Measurements from ENCODE around the gene ZFAND2B. TPM values are rescaled to one million over a fixed set of nuclear protein-coding genes. Genes with fewer than 3 reads are reported as not detected.

Gene ZFAND2B
- polyA plus RNA-seq, 1 donor from 2014 or later, result 73.6 TPM

DNA sequence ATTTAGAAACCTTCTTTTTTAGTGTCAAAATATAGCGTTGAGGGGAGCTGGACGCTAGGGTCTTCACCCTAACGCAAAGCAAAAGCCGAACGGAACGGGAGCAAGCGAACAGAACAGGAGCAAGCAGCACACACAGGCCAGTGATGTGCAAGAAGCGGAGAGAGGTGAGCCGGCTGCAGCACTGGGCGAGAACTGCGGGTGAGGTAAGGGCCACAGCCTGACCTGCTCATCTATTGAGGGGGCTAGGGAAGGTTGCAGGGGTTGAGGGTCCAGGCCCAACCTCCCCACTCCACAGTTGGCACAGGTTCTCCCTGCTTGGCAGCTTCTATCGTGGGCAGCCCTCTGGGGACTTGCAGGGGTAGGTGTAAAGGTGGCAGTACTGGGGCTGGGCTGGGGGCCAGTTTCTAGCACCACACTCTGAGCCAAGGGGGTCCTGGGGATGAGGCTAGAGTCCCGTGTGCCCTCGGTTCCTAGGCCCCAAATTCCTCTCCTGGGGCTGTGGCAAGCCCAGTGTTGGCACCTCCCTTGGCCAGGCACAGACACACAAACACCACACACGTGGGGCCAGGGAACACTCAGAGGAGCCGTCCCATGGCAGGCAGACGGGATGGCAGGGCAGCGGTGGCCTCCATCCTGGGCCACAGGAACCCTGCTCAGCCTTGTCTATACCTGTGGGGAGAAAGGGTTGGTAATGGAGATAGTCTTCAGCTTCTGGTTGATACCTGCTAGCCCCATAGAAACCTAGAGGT, 13.4 kb downstream of the ZFAND2B start:
- Histone ChIP-seq H3K27ac (ENCODE audit: low read length) (no peak overlapping the region), H3K9me2 (ENCODE audit: insufficient read depth, low read length) (no peaks in the 10 kb centered on the region), H3K9me3 (ENCODE audit: low read length) (no peaks in the 10 kb centered on the region), H3K9ac (ENCODE audit: low read length) (no peak overlapping the region), H3K27me3 (ENCODE audit: insufficient read depth, low read depth, low read length) (no peaks in the 10 kb centered on the region), H3K4me2 (ENCODE audit: low read length) (no peak overlapping the region), H3K4me3 (ENCODE audit: low read length) (no peak overlapping the region), H3K79me2 (replicated peaks; ENCODE audit: insufficient read depth, low read length) (no peaks in the 10 kb centered on the region), H3K36me3 (ENCODE audit: insufficient read depth, low read length) (no peaks in the 10 kb centered on the region), H3F3A (ENCODE audit: insufficient read depth, low read length, poor library complexity, severe bottlenecking) (no peaks in the 10 kb centered on the region), H2AFZ (ENCODE audit: low read depth, low read length) (no peak overlapping the region), H4K20me1 (ENCODE audit: insufficient read depth) (no peaks in the 10 kb centered on the region)
- TF ChIP-seq EP300 (conservative IDR thresholded peaks at IDR 0.05; ENCODE audit: poor library complexity, severe bottlenecking) (no peak), RAD21 (conservative IDR thresholded peaks at IDR 0.05) (no peak), TAF1 (IDR thresholded peaks at IDR 0.05; ENCODE audit: low read depth) (no peak), MXI1 (conservative IDR thresholded peaks at IDR 0.05; ENCODE audit: poor library complexity, severe bottlenecking) (no peak), EZH2 (IDR thresholded peaks at IDR 0.05; ENCODE audit: borderline replicate concordance, insufficient read depth, low read length, poor library complexity, severe bottlenecking) (no peak)
- TF ChIP-seq, protein P1, sequence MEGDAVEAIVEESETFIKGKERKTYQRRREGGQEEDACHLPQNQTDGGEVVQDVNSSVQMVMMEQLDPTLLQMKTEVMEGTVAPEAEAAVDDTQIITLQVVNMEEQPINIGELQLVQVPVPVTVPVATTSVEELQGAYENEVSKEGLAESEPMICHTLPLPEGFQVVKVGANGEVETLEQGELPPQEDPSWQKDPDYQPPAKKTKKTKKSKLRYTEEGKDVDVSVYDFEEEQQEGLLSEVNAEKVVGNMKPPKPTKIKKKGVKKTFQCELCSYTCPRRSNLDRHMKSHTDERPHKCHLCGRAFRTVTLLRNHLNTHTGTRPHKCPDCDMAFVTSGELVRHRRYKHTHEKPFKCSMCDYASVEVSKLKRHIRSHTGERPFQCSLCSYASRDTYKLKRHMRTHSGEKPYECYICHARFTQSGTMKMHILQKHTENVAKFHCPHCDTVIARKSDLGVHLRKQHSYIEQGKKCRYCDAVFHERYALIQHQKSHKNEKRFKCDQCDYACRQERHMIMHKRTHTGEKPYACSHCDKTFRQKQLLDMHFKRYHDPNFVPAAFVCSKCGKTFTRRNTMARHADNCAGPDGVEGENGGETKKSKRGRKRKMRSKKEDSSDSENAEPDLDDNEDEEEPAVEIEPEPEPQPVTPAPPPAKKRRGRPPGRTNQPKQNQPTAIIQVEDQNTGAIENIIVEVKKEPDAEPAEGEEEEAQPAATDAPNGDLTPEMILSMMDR (IDR thresholded peaks at IDR 0.05; ENCODE audit: poor library complexity, severe bottlenecking), result no peak

DNA sequence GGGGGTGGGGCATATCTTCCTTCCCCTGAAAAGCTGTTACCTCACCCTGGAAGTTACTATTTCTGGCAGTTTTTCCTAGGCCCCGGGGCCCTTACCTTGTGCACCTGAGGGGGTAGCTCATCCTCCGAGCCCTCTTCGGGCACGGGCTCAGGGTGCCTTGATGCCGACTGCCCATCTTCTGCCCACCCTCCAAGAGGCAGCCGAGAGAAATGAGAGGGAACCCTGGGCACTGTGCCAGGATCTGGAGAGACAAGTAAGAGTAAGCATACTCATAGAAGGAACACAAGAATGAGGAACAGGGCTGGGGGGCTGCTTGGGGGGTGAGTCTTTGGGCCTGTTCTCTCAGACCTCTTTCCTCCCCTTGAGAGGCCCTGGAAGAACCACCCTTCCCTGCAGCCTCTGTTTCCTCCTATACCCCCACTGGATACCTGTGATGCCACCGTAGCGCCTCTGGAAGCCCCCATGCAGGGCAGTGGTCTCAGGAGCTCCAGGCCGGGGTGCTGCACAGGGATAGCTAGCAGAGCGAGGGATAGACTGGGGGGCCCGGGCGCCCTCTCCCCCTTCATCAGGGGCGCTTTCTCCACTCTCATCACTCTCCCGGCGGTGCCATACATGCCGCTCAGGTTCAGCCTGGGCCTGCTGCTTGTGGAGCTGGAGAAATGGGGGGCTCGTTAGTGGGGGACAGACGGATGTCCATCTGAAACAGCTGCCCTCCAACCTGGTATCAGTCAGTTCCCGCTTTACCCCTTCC, 14.2 kb downstream of the ZFAND2B start:
- H3K27ac ChIP-seq (ENCODE audit: low read length), result no peak overlapping the region
- H3K36me3 ChIP-seq (ENCODE audit: insufficient read depth, low read length), result no peaks in the 10 kb centered on the region
- no peak overlapping the region for H3K4me2 ChIP-seq (ENCODE audit: low read length)

More for the DNA sequence above, 14.2 kb downstream of the ZFAND2B start:
- H3K9ac ChIP-seq (ENCODE audit: low read length), result no peak overlapping the region
- TF ChIP-seq MXI1 (conservative IDR thresholded peaks at IDR 0.05; ENCODE audit: poor library complexity, severe bottlenecking), result no peak
- TF ChIP-seq, protein P1 (IDR thresholded peaks at IDR 0.05; ENCODE audit: poor library complexity, severe bottlenecking), result no peak
- TF ChIP-seq TAF1 (IDR thresholded peaks at IDR 0.05; ENCODE audit: low read depth), result no peak
- TF ChIP-seq EZH2 (IDR thresholded peaks at IDR 0.05; ENCODE audit: borderline replicate concordance, insufficient read depth, low read length, poor library complexity, severe bottlenecking), result no peak
- no peak for TF ChIP-seq EP300 (conservative IDR thresholded peaks at IDR 0.05; ENCODE audit: poor library complexity, severe bottlenecking)
- TF ChIP-seq SMC3 (conservative IDR thresholded peaks at IDR 0.05; ENCODE audit: poor library complexity), result no peak
- no peak for TF ChIP-seq POLR2AphosphoS5 (IDR thresholded peaks at IDR 0.05)
- TF ChIP-seq RAD21 (conservative IDR thresholded peaks at IDR 0.05), result no peak
- TF ChIP-seq, protein P2, sequence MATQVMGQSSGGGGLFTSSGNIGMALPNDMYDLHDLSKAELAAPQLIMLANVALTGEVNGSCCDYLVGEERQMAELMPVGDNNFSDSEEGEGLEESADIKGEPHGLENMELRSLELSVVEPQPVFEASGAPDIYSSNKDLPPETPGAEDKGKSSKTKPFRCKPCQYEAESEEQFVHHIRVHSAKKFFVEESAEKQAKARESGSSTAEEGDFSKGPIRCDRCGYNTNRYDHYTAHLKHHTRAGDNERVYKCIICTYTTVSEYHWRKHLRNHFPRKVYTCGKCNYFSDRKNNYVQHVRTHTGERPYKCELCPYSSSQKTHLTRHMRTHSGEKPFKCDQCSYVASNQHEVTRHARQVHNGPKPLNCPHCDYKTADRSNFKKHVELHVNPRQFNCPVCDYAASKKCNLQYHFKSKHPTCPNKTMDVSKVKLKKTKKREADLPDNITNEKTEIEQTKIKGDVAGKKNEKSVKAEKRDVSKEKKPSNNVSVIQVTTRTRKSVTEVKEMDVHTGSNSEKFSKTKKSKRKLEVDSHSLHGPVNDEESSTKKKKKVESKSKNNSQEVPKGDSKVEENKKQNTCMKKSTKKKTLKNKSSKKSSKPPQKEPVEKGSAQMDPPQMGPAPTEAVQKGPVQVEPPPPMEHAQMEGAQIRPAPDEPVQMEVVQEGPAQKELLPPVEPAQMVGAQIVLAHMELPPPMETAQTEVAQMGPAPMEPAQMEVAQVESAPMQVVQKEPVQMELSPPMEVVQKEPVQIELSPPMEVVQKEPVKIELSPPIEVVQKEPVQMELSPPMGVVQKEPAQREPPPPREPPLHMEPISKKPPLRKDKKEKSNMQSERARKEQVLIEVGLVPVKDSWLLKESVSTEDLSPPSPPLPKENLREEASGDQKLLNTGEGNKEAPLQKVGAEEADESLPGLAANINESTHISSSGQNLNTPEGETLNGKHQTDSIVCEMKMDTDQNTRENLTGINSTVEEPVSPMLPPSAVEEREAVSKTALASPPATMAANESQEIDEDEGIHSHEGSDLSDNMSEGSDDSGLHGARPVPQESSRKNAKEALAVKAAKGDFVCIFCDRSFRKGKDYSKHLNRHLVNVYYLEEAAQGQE (IDR thresholded peaks at IDR 0.05; ENCODE audit: borderline replicate concordance), result no peak
- no peaks in the 10 kb centered on the region for H3K9me3 ChIP-seq (ENCODE audit: low read length)
- H4K20me1 ChIP-seq (ENCODE audit: insufficient read depth), result no peaks in the 10 kb centered on the region
- H3F3A ChIP-seq (ENCODE audit: insufficient read depth, low read length, poor library complexity, severe bottlenecking), result no peaks in the 10 kb centered on the region
- no peaks in the 10 kb centered on the region for H3K79me2 ChIP-seq (replicated peaks; ENCODE audit: insufficient read depth, low read length)
- H3K27me3 ChIP-seq (ENCODE audit: insufficient read depth, low read depth, low read length), result no peaks in the 10 kb centered on the region
- H3K9me2 ChIP-seq (ENCODE audit: insufficient read depth, low read length), result no peaks in the 10 kb centered on the region
- H3K4me3 ChIP-seq (ENCODE audit: low read length), result no peak overlapping the region
- H2AFZ ChIP-seq (ENCODE audit: low read depth, low read length), result no peak overlapping the region
